Endometrial microvascular endothelial cells (primary cell): ENCODE measurements around the gene CEP78. TPM values are rescaled to one million over a fixed set of nuclear protein-coding genes. Genes with fewer than 3 reads are reported as not detected.
"Not testable (repeated sequence)": the region's sequence is repeated elsewhere in the genome, so short reads cannot be mapped to it uniquely, and the experiment has no call there.

Experiments used
- in situ Hi-C: cut with HindIII; loops from 2 replicates; pipeline ENCODE4 v1.10.0; 2017; ENCODE audit warnings: low sequenced_read_pairs, low pct_unique_long_range_greater_than_20kb; ENCODE audit errors: inconsistent ontology term
- total RNA-seq: library from RNA; depleted of rRNA; stranded (reverse); fragments of >200 nt; gene quantifications from one replicate; pipeline ENCODE4 v1.2.3, GENCODE V29; 2015; ENCODE audit errors: inconsistent ontology term

The CEP78 gene
- total RNA-seq, 1 donor from 2014 or later: 32.9 TPM

DNA sequence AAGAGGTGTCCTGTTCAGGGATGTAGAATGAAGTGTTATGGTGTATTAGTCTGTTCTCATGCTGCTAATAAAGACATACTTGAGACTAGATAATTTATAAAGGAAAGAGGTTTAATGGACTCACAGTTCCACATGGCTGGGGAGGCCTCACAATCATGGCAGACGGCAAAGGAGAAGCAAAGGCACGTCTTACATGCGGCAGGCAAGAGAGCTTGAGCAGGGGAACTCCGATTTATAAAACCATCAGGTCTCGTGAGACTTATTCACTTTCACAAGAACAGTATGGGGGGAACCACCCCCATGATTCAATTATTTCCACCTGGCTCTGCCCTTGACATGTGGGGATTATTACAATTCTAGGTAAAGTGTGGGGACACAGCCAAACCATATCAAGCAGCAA, 3.4 kb upstream of the CEP78 start:
- in situ Hi-C loops: not testable (repeated sequence)

- in situ Hi-C loops: no loop called here
Observed at GRCh38 chr9:78234810-78235209, 1.1 kb upstream of the CEP78 start.

DNA sequence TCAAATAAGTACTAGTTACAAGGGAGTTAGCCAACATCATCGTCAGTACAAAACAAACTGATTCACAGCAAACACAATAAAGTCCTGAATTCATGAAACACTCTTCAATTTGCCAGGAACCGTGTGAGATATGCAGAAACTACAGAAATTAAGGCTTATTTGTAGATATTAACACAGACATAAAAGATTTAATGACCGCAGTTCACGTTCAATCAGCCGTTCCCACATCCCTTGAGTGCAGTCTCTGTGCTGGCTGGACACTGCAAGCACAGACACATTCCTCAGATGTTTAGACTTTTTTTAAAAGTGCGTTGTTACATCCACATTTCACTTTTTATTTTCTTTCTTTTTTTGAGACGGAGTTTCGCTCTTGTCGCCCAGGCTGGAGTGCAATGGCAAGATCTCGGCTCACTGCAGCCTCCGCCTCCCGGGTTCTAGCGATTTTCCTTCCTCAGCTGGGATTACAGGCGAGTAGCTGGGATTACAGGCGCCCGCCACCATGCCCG, 566 bp upstream of the CEP78 start:
- in situ Hi-C loops: no loop called here

DNA sequence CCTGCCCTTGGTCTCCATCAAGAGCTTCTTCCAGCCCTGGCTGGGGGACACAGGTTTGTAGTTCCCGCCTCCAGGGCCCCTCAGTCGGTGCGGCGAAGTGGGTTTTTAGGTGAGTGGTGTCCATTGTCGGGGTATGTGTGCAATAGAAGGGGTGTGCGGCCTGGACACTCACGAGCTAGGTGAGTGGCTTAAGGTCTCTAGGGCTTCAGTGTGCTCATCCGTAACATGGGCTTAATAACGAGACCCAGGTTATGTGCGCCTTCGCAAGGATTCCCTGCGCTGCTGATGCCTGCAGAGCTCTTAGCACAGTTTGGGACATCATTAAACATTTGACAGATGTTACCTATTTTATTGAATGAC, 656 bp downstream of the CEP78 start:
- in situ Hi-C loops: no loop called here

GRCh38 chr9:78238046-78239038, 2.5 kb downstream of the CEP78 start:
- in situ Hi-C loops: no loop called here

DNA sequence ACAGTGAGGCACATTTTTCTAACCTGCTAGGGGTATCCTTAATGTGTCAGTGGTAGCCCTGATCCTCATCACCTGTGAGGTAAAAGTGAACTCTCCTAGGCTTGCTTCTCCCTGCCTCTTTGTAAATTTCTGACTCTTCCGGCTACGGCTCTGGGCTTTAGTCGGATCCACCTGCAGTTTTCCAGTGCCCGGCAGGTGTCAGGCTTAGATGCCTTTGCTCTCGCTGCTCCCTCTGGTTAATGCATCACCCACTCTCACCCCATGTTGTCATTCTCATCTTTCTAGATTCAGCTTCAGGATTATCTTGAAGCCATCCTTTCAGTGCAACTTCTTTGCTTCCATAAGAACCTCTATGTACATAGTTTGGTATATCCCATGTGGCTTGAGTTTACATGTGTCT, 3.6 kb downstream of the CEP78 start:
- in situ Hi-C loops: no loop called here

GRCh38 chr9:78242041-78242440, 6.2 kb downstream of the CEP78 start:
- in situ Hi-C loops: no loop called here

DNA sequence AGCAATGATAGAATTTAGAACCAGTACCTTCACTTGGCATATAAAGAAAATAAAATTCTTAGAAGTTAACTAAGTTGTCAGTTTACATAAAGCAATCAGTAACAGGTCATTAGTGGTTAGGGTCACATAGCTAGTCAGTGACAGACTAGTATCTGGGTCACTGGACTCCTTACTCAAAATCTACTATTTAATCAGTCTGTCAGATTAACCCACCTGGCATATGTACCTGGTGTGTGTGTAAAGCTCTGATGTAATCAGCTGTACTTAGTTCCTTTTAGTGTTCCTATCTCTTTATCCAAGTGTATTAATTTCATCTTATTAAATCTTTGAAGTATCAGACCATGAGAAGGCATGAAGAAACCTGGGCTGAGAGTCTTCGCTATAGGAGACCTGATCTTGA, 7.3 kb downstream of the CEP78 start:
- in situ Hi-C loops: no loop called here

GRCh38 chr9:78245401-78245800, 9.5 kb downstream of the CEP78 start:
- in situ Hi-C loops: no loop called here

DNA sequence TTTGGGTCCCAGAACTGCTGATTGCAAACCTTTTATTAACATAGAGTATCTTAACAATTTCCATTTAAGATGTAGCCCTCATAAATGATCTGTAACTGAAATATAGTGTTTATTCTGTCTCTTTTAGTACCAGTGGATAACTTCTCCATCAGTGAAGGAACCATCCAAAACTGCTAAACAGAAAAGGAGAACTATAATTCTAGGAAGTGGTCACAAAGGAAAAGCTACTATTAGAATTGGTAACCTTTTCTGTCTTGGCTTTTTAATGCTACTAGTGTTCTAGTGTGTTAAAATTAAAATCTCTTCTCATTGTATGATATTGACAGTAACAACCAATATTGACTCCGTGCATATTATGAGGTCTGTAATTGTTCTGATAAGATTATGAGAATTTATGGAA, 12.8 kb downstream of the CEP78 start:
- in situ Hi-C loops: no loop called here

- in situ Hi-C loops: no loop called here
Observed at GRCh38 chr9:78249542-78249941, 13.7 kb downstream of the CEP78 start.

DNA sequence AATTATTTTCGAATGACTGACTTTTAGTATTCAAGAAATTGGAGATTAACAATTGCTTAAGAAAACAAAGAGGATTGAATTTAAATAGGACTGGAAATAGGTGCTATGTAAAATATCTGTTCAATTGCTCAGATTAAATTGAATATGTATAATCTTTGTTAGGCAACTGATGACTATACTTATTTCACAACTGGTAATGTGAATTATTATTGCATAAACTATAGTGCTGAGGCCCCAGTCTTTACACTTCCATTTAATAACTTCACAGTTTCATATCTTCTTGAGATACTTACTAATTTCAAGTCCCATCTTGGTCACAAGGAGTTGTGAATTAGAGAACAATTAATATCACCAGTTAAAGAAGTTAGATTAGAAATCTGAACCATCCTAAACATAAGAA, 16.7 kb downstream of the CEP78 start:
- in situ Hi-C loops: no loop called here

DNA sequence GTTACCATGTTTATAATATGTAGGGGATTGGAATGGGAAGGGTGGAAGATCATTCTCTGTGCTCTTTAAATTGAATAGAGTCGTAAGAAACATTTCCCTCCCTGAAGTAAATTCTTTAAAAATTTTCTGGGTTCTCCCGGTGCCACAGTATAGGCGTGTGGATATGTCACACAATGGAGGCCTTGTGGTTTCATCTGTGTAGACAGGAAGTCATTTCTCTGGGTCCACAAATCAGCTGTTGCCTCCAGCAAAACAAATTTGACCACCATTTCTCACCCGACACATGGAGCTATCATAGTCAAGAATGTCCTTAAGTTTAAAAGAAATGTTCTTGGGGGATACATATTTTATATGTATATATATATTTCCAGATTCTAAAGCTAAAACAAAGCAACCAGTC, 17.4 kb downstream of the CEP78 start:
- in situ Hi-C loops: no loop called here

- in situ Hi-C loops: no loop called here
Observed at GRCh38 chr9:78261403-78262001, 25.6 kb downstream of the CEP78 start.

GRCh38 chr9:78262655-78263054, 26.8 kb downstream of the CEP78 start:
- in situ Hi-C loops: no loop called here

GRCh38 chr9:78267889-78268288, 32.0 kb downstream of the CEP78 start:
- in situ Hi-C loops: no loop called here

GRCh38 chr9:78269784-78270183, 33.9 kb downstream of the CEP78 start:
- in situ Hi-C loops: no loop called here

DNA sequence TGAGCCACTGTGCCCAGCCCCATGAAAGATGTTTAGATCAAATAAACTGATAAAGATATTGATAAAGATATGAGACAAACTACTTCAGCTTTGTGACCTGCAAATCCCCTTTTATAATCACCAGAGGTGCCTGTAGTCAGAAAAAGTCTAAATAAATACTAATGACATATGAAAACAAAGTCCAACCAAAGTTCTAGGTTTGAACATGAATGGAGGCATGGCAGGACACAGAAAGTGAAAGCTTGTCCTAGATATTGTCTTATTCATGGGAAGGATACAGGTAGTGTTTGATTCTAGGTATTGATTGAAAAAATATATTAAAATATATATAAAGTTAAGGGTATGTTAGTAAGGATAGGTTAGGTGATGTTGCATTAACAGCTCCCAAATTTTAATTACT, 36.4 kb downstream of the CEP78 start:
- in situ Hi-C loops: no loop called here

GRCh38 chr9:78273761-78274160, 37.9 kb downstream of the CEP78 start:
- in situ Hi-C loops: no loop called here

- in situ Hi-C loops: no loop called here
Observed at GRCh38 chr9:78278177-78278777, 42.4 kb downstream of the CEP78 start.
